B cell (primary cell): ENCODE measurements around the gene CLIP4. TPM values are rescaled to one million over a fixed set of nuclear protein-coding genes. Genes with fewer than 3 reads are reported as not detected.

Experiments
- ATAC-seq: fragments of 200-7000 bp; cut with Tn5 transposase; one replicate; pipeline ENCODE4 v1.10.0; 2021; ENCODE audit warnings: low read depth, mild to moderate bottlenecking, moderate number of reproducible peaks, moderate library complexity
- CTCF ChIA-PET: fragments of 350-600 bp; sonication (Branson Sonifier 250); formaldehyde crosslinking; loops from one replicate; lab custom pipeline; 2021; ENCODE audit warnings: antibody characterized with exemption, inconsistent platforms; lab: Charles Lee
- POLR2A ChIA-PET: fragments of 350-600 bp; sonication (Branson Sonifier 250); formaldehyde crosslinking; loops from one replicate; lab custom pipeline; 2021; ENCODE audit warnings: antibody characterized with exemption; lab: Charles Lee
- DNase-seq: peaks from one replicate; pipeline ENCODE4 v3.0.0; 2013
- H2AFZ ChIP-seq: 2 replicates; pipeline ENCODE4 v1.6.1; 2012; ENCODE audit warnings: mild to moderate bottlenecking, low read depth, low read length; ENCODE audit not compliant: insufficient read depth, poor library complexity, severe bottlenecking
- H3K27ac ChIP-seq, 2 donors: 1 replicate in 1 of 2; 2 replicates in 1 of 2; pipeline ENCODE4 v1.5.1; 2012 to 2013; ENCODE audit warnings: low read length in 2 of 2, mild to moderate bottlenecking in 2 of 2, moderate library complexity in 1 of 2
- H3K27me3 ChIP-seq, 4 experiments: fragments of 200-600 bp in 1 of 4; sonication (generic) in 1 of 4; replicated peaks in 1 of 4; 1 replicate in 2 of 4; 2 replicates in 2 of 4; pipeline versions ENCODE4 v1.6.1 to v1.7.0; 2013 to 2016; ENCODE audit warnings: low read length in 3 of 4, mild to moderate bottlenecking in 2 of 4, mixed read lengths in 1 of 4, moderate library complexity in 1 of 4; ENCODE audit not compliant: insufficient read depth in 4 of 4, control insufficient read depth in 3 of 4; ENCODE audit errors: control extremely low read depth in 1 of 4
- H3K36me3 ChIP-seq, 2 experiments: replicated peaks in 1 of 2; 1 replicate in 1 of 2; 2 replicates in 1 of 2; pipeline versions ENCODE4 v1.6.1 to v1.7.1; 2013; ENCODE audit warnings: low read length in 1 of 2; ENCODE audit not compliant: insufficient read depth in 2 of 2, control insufficient read depth in 1 of 2; ENCODE audit errors: control extremely low read depth in 1 of 2, extremely low read depth in 1 of 2
- H3K4me1 ChIP-seq, 2 donors: fragments of 200-600 bp in 1 of 2; sonication (generic) in 1 of 2; 1 replicate in 1 of 2; 2 replicates in 1 of 2; pipeline versions ENCODE4 v1.5.1 to v1.6.1; 2013 to 2017; ENCODE audit warnings: low read length in 2 of 2; ENCODE audit not compliant: control insufficient read depth in 2 of 2, insufficient read depth in 2 of 2
- H3K4me2 ChIP-seq: replicated peaks from 2 replicates; pipeline ENCODE3; 2012; ENCODE audit warnings: mild to moderate bottlenecking, low read depth, low read length; ENCODE audit not compliant: poor library complexity, severe bottlenecking
- H3K4me3 ChIP-seq, 5 experiments: fragments of 200-600 bp in 1 of 5; sonication (generic) in 1 of 5; 1 replicate in 3 of 5; 2 replicates in 2 of 5; pipeline versions ENCODE4 v1.5.1 to v1.7.0; 2011 to 2016; ENCODE audit warnings: low read length in 4 of 5, mild to moderate bottlenecking in 4 of 5, low read depth in 2 of 5, control low read depth in 1 of 5, moderate library complexity in 1 of 5; ENCODE audit not compliant: insufficient read depth in 1 of 5; ENCODE audit errors: control extremely low read depth in 1 of 5, extremely low read depth in 1 of 5
- H3K79me2 ChIP-seq: fragments of 200-600 bp; sonication (generic); one replicate; pipeline ENCODE4 v1.6.0; 2016; ENCODE audit warnings: low read length; ENCODE audit not compliant: control insufficient read depth, insufficient read depth
- H3K9ac ChIP-seq: fragments of 200-600 bp; sonication (generic); 2 replicates; pipeline ENCODE4 v1.6.1; 2017; ENCODE audit warnings: mild to moderate bottlenecking, low read length, moderate library complexity
- H3K9me3 ChIP-seq, 3 donors: one replicate each; pipeline versions ENCODE4 v1.6.1 to v1.7.1; 2013; ENCODE audit warnings: low read length in 2 of 3; ENCODE audit not compliant: control insufficient read depth in 2 of 3, insufficient read depth in 1 of 3; ENCODE audit errors: control extremely low read depth in 1 of 3
- H4K20me1 ChIP-seq: 2 replicates; pipeline ENCODE4 v1.6.0; 2012; ENCODE audit warnings: mild to moderate bottlenecking, low read length; ENCODE audit not compliant: insufficient read depth, control insufficient read depth, poor library complexity, severe bottlenecking
- H3K27ac Mint-ChIP-seq: one replicate; pipeline ENCODE4 v1.8.0; 2021; ENCODE audit warnings: mixed read lengths
- H3K27me3 Mint-ChIP-seq: one replicate; pipeline ENCODE4 v1.8.0; 2021; ENCODE audit warnings: mixed read lengths
- H3K4me1 Mint-ChIP-seq: one replicate; pipeline ENCODE4 v1.8.0; 2021; ENCODE audit warnings: mixed read lengths
- H3K4me3 Mint-ChIP-seq: one replicate; pipeline ENCODE4 v1.8.0; 2021; ENCODE audit warnings: mixed read lengths
- H3K9me3 Mint-ChIP-seq: one replicate; pipeline ENCODE4 v1.8.0; 2022; ENCODE audit warnings: mixed read lengths; ENCODE audit not compliant: insufficient read depth
- CTCF ChIP-seq: fragments of 200-600 bp; IDR thresholded peaks from one replicate; pipeline ENCODE4 v1.8.0; 2022; ENCODE audit warnings: antibody characterized with exemption, mild to moderate bottlenecking
- EZH2 ChIP-seq: IDR thresholded peaks from 2 replicates; pipeline ENCODE4 v1.6.1; 2012; ENCODE audit warnings: borderline replicate concordance, low read depth, mild to moderate bottlenecking, moderate library complexity, low read length; ENCODE audit not compliant: insufficient read depth, poor library complexity, severe bottlenecking
- WGBS: methylation state at CpG from one replicate; pipeline ENCODE4 v1.1.5; 2013; ENCODE audit warnings: missing lambda C conversion rate; ENCODE audit not compliant: insufficient coverage; 5-methylcytosine and 5-hydroxymethylcytosine counted together
- intact Hi-C: fragments of 100-400 bp; cut with micrococcal nuclease; formaldehyde crosslinking; loops from one replicate; pipeline ENCODE4 v1.10.0; 2022
- polyA plus RNA-seq: library from polyadenylated mRNA; depleted of rRNA; stranded (reverse); fragments of >200 nt; gene quantifications from 2 replicates; pipeline ENCODE4 v1.2.3, GENCODE V29; 2012
- total RNA-seq, 2 donors: library from RNA; stranded (reverse); fragments of 120-200 nt in 1 of 2; gene quantifications; 1 replicate in 1 of 2; 2 replicates in 1 of 2; pipeline versions ENCODE4 v1.2.3 to v1.2.4, GENCODE V29; 2013 to 2022

CLIP4 gene
- total and polyA plus RNA-seq, 2 donors (not counting 1 experiment from before 2014, with no cell fraction given): 4.0 to 20.8 TPM

- H3K36me3 ChIP-seq: no peaks in the 10 kb centered on the region
- Mint-ChIP-seq H3K4me1 (no peaks in the 10 kb centered on the region), H3K27ac (no peak overlapping the region), H3K4me3 (no peak overlapping the region), H3K27me3 (peaks cover 3% of the 10 kb centered on the region), H3K9me3 (no peaks in the 10 kb centered on the region)
- H3K27me3 ChIP-seq: no peaks in the 10 kb centered on the region
- ATAC-seq (peak; percentile 74), DNase-seq (peak; percentile 71)
- peak; percentile 83 for TF ChIP-seq CTCF
- no peak for TF ChIP-seq EZH2
- WGBS: 34% methylated on average over 9 of the region's 14 CpGs
- no peaks in the 10 kb centered on the region for H3K4me1 ChIP-seq
- H3K4me2 ChIP-seq: no peak overlapping the region
- no peak overlapping the region for H3K9ac ChIP-seq
- intact Hi-C loops: loop anchor here (1.0 kb wide), 2 partner anchors 239 to 376 kb away; no protein-coding TSS in a partner anchor
- ChIA-PET CTCF (interaction anchor here (0.6 to 5.1 kb wide), 5 partner anchors 11 to 376 kb away, joined by 3 to 20 read pairs (median 5); no protein-coding TSS in a partner anchor), POLR2A (no interaction called here)
- no peaks in the 10 kb centered on the region for H3K9me3 ChIP-seq
- no peaks in the 10 kb centered on the region for H3K79me2 ChIP-seq
- H3K4me3 ChIP-seq: no peak overlapping the region
- no peak overlapping the region for H2AFZ ChIP-seq
- no peak overlapping the region for H3K27ac ChIP-seq
- H4K20me1 ChIP-seq: no peaks in the 10 kb centered on the region
Measured at GRCh38 chr2:29196792-29197788, 81.9 kb downstream of the CLIP4 start.

GRCh38 chr2:29201979-29202378 lies 86.8 kb downstream of the CLIP4 start:
- Histone ChIP-seq H3K9me3 (no peaks in the 10 kb centered on the region), H3K27me3 (no peaks in the 10 kb centered on the region), H3K79me2 (no peaks in the 10 kb centered on the region), H4K20me1 (no peaks in the 10 kb centered on the region), H3K27ac (no peak overlapping the region), H3K36me3 (no peaks in the 10 kb centered on the region), H3K4me3 (no peak overlapping the region), H3K9ac (no peak overlapping the region), H2AFZ (no peak overlapping the region), H3K4me1 (no peaks in the 10 kb centered on the region), H3K4me2 (no peak overlapping the region)
- ChIA-PET POLR2A (no interaction called here), CTCF (interaction anchor here (1.1 to 5.1 kb wide), 2 partner anchors 243 to 246 kb away, joined by 3 to 20 read pairs; no protein-coding TSS in a partner anchor)
- no peak overlapping the region for H3K27ac Mint-ChIP-seq
- no peak for DNase-seq
- WGBS: 93% methylated on average over 5 of the region's 5 CpGs
- H3K4me3 Mint-ChIP-seq: no peak overlapping the region
- TF ChIP-seq EZH2 (no peak), CTCF (no peak)
- H3K9me3 Mint-ChIP-seq: no peaks in the 10 kb centered on the region
- H3K27me3 Mint-ChIP-seq: no peaks in the 10 kb centered on the region
- intact Hi-C loops: no loop called here
- no peak for ATAC-seq
- H3K4me1 Mint-ChIP-seq: no peaks in the 10 kb centered on the region
